Esophagus (tissue), 2 donors: Measurements from ENCODE around the gene CHST2. TPM values are rescaled to one million over a fixed set of nuclear protein-coding genes. Genes with fewer than 3 reads are reported as not detected.

Experiments
- H3K27ac ChIP-seq, 2 donors: one replicate each; pipeline ENCODE4 v1.5.1; 2013; ENCODE audit warnings: low read depth in 2 of 2, mild to moderate bottlenecking in 2 of 2, inconsistent platforms in 1 of 2, low read length in 1 of 2, moderate library complexity in 1 of 2
- H3K27me3 ChIP-seq, 2 donors: one replicate each; pipeline ENCODE4 v1.6.1; 2013; ENCODE audit warnings: low read length in 2 of 2, control low read depth in 1 of 2, mild to moderate bottlenecking in 1 of 2; ENCODE audit not compliant: insufficient read depth in 2 of 2, control insufficient read depth in 1 of 2
- H3K36me3 ChIP-seq, 2 donors: one replicate each; pipeline ENCODE4 v1.6.1; 2013; ENCODE audit warnings: low read length in 1 of 2; ENCODE audit not compliant: control insufficient read depth in 2 of 2, insufficient read depth in 2 of 2
- H3K4me1 ChIP-seq, 2 donors: one replicate each; pipeline ENCODE4 v1.6.1; 2013; ENCODE audit warnings: low read length in 1 of 2; ENCODE audit not compliant: control insufficient read depth in 2 of 2, insufficient read depth in 2 of 2
- H3K4me3 ChIP-seq, 2 donors: one replicate each; pipeline ENCODE4 v1.5.1; 2013; ENCODE audit warnings: low read length in 2 of 2, mild to moderate bottlenecking in 2 of 2, low read depth in 1 of 2, moderate library complexity in 1 of 2
- H3K9me3 ChIP-seq, 2 donors: one replicate each; pipeline ENCODE4 v1.6.1; 2013; ENCODE audit warnings: mild to moderate bottlenecking in 2 of 2, low read depth in 1 of 2, low read length in 1 of 2, moderate library complexity in 1 of 2; ENCODE audit not compliant: control insufficient read depth in 2 of 2, insufficient read depth in 1 of 2
- WGBS, 2 donors: extraction: QIAGEN DNeasy Blood & Tissue Kit; methylation state at CpG; one replicate each; pipeline ENCODE4 v1.1.7; 2013; 5-methylcytosine and 5-hydroxymethylcytosine counted together
- polyA plus RNA-seq, 2 donors: library from polyadenylated mRNA; stranded (reverse); fragments of 200-250 nt; gene quantifications; one replicate each; pipeline ENCODE4 v1.2.3, GENCODE V29; 2013
- donor health status: healthy with polysubstance abuse.
- donor health status: Bipolar disorder and iron deficiency.

CHST2 gene
- polyA plus RNA-seq, 2 donors = 0.37 to 0.48 TPM

- Histone ChIP-seq H3K9me3 (no peaks in the 10 kb centered on the region), H3K36me3 (no peaks in the 10 kb centered on the region), H3K27ac (no peak overlapping the region), H3K27me3 (no peaks in the 10 kb centered on the region), H3K4me3 (no peak overlapping the region), H3K4me1 (no peaks in the 10 kb centered on the region)
- 61 to 63% methylated on average over 4 of the region's 4 CpGs for WGBS, 2 donors
Measured at GRCh38 chr3:143145906-143146305, 26.3 kb downstream of the CHST2 start.

- Histone ChIP-seq H3K4me3 (no peak overlapping the region), H3K36me3 (no peaks in the 10 kb centered on the region), H3K4me1 (no peaks in the 10 kb centered on the region), H3K9me3 (no peaks in the 10 kb centered on the region), H3K27ac (no peak overlapping the region), H3K27me3 (no peaks in the 10 kb centered on the region)
- WGBS, 2 donors = 62 to 72% methylated on average over 12 of the region's 12 CpGs
Measured at GRCh38 chr3:143146486-143147274, 27.1 kb downstream of the CHST2 start.

- Histone ChIP-seq H3K27me3 (no peaks in the 10 kb centered on the region), H3K4me1 (no peaks in the 10 kb centered on the region), H3K36me3 (no peaks in the 10 kb centered on the region), H3K27ac (no peak overlapping the region), H3K9me3 (no peaks in the 10 kb centered on the region), H3K4me3 (no peak overlapping the region)
- WGBS, 2 donors = 53 to 55% methylated on average over 2 of the region's 2 CpGs
Measured at GRCh38 chr3:143147707-143148106, 28.1 kb downstream of the CHST2 start.

GRCh38 chr3:143150071-143150470, 30.5 kb downstream of the CHST2 start:
- no peaks in the 10 kb centered on the region for H3K4me1 ChIP-seq
- no peak overlapping the region for H3K4me3 ChIP-seq
- H3K27me3 ChIP-seq = no peaks in the 10 kb centered on the region
- H3K9me3 ChIP-seq = no peaks in the 10 kb centered on the region
- WGBS, 2 donors = 93 to 95% methylated on average over 3 of the region's 3 CpGs
- no peaks in the 10 kb centered on the region for H3K36me3 ChIP-seq
- H3K27ac ChIP-seq = no peak overlapping the region

- no peaks in the 10 kb centered on the region for H3K27me3 ChIP-seq
- WGBS, 2 donors = 69 to 73% methylated on average over 7 of the region's 7 CpGs
- H3K27ac ChIP-seq = no peak overlapping the region
Measured at GRCh38 chr3:143151004-143151731, 31.6 kb downstream of the CHST2 start.

GRCh38 chr3:143152043-143152442, 32.5 kb downstream of the CHST2 start:
- Histone ChIP-seq H3K27ac (no peak overlapping the region), H3K4me3 (no peak overlapping the region), H3K36me3 (no peaks in the 10 kb centered on the region), H3K9me3 (no peaks in the 10 kb centered on the region), H3K4me1 (no peaks in the 10 kb centered on the region), H3K27me3 (no peaks in the 10 kb centered on the region)
- 82 to 87% methylated on average over 5 of the region's 5 CpGs for WGBS, 2 donors

More at GRCh38 chr3:143151004-143151731, 31.6 kb downstream of the CHST2 start:
- Histone ChIP-seq H3K4me3 (no peak overlapping the region), H3K9me3 (no peaks in the 10 kb centered on the region), H3K4me1 (no peaks in the 10 kb centered on the region), H3K36me3 (no peaks in the 10 kb centered on the region)

GRCh38 chr3:143155756-143156155, 36.2 kb downstream of the CHST2 start:
- no peaks in the 10 kb centered on the region for H3K36me3 ChIP-seq
- H3K9me3 ChIP-seq = no peaks in the 10 kb centered on the region
- no peaks in the 10 kb centered on the region for H3K27me3 ChIP-seq
- no peaks in the 10 kb centered on the region for H3K4me1 ChIP-seq
- H3K4me3 ChIP-seq = no peak overlapping the region
- WGBS, 2 donors = 62 to 67% methylated on average over 4 of the region's 4 CpGs
- H3K27ac ChIP-seq = no peak overlapping the region

GRCh38 chr3:143158014-143158988, 38.7 kb downstream of the CHST2 start:
- Histone ChIP-seq H3K27me3 (no peaks in the 10 kb centered on the region), H3K36me3 (no peaks in the 10 kb centered on the region), H3K9me3 (no peaks in the 10 kb centered on the region), H3K4me3 (no peak overlapping the region), H3K27ac (no peak overlapping the region), H3K4me1 (no peaks in the 10 kb centered on the region)
- WGBS, 2 donors = 13 to 37% methylated on average over 2 of the region's 2 CpGs

- Histone ChIP-seq H3K27me3 (no peaks in the 10 kb centered on the region), H3K36me3 (no peaks in the 10 kb centered on the region), H3K4me1 (no peaks in the 10 kb centered on the region), H3K27ac (no peak overlapping the region), H3K9me3 (no peaks in the 10 kb centered on the region), H3K4me3 (no peak overlapping the region)
- WGBS, 2 donors = 85 to 88% methylated on average over 11 of the region's 11 CpGs
Measured at GRCh38 chr3:143160437-143160836, 40.9 kb downstream of the CHST2 start.
